LNCaP clone FGC (cell line): ENCODE data around the gene ARMC12.

Source experiments
- DNase-seq: peaks from one replicate; pipeline ENCODE4 v3.0.0-alpha.2; 2011; ENCODE audit warnings: low read depth
- H3K4me3 ChIP-seq: 2 replicates; pipeline ENCODE4 v1.5.1; 2011; ENCODE audit warnings: mild to moderate bottlenecking, low read depth, low read length, control low read depth
- TF ChIP-seq, protein P1 (sequence below): IDR thresholded peaks from 2 replicates; pipeline ENCODE4 v1.5.1; 2012; ENCODE audit warnings: mild to moderate bottlenecking; ENCODE audit not compliant: control insufficient read depth, insufficient read depth; ENCODE audit errors: extremely low read depth

Gene ARMC12

DNA sequence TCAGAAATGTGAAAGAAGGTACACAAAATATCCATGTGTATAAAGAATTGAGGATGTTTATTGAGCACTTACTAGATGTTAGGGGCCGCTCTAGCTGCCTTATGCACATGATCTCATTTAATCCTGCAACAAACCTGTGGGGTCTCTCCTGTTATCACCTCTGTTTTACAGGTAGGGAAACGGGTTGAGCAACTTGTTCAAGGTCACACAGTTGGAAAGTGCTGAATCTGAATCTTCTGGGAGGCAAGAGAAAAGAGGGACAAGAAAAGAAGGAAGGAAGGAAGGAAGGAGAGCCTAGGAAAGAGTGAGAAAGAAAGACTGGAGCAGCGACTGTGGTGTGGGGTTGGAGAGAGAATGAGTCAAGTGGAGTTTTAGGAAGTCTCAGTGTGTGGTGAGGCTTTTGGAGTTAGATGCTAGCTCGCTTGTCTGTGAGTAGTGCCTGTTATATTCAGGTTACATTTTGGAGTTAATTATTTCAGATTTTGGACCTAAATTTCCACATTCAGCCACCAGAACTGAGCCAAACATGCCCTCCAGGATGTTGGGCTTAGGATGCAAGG, 51.7 kb downstream of the ARMC12 start:
- TF ChIP-seq, protein P1, sequence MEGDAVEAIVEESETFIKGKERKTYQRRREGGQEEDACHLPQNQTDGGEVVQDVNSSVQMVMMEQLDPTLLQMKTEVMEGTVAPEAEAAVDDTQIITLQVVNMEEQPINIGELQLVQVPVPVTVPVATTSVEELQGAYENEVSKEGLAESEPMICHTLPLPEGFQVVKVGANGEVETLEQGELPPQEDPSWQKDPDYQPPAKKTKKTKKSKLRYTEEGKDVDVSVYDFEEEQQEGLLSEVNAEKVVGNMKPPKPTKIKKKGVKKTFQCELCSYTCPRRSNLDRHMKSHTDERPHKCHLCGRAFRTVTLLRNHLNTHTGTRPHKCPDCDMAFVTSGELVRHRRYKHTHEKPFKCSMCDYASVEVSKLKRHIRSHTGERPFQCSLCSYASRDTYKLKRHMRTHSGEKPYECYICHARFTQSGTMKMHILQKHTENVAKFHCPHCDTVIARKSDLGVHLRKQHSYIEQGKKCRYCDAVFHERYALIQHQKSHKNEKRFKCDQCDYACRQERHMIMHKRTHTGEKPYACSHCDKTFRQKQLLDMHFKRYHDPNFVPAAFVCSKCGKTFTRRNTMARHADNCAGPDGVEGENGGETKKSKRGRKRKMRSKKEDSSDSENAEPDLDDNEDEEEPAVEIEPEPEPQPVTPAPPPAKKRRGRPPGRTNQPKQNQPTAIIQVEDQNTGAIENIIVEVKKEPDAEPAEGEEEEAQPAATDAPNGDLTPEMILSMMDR = no peak
- DNase-seq = no peak
- H3K4me3 ChIP-seq = no peak overlapping the region

GRCh38 chr6:35790683-35791082, 53.9 kb downstream of the ARMC12 start:
- TF ChIP-seq, protein P1 = no peak
- DNase-seq = no peak
- no peak overlapping the region for H3K4me3 ChIP-seq

GRCh38 chr6:35794536-35795452, 58.0 kb downstream of the ARMC12 start:
- no peak for DNase-seq
- no peak overlapping the region for H3K4me3 ChIP-seq
- TF ChIP-seq, protein P1 = no peak

GRCh38 chr6:35795453-35796071, 58.7 kb downstream of the ARMC12 start:
- DNase-seq = no peak
- H3K4me3 ChIP-seq = no peak overlapping the region
- TF ChIP-seq, protein P1 = no peak

GRCh38 chr6:35796236-35796635, 59.4 kb downstream of the ARMC12 start:
- TF ChIP-seq, protein P1 = no peak
- DNase-seq = no peak

DNA sequence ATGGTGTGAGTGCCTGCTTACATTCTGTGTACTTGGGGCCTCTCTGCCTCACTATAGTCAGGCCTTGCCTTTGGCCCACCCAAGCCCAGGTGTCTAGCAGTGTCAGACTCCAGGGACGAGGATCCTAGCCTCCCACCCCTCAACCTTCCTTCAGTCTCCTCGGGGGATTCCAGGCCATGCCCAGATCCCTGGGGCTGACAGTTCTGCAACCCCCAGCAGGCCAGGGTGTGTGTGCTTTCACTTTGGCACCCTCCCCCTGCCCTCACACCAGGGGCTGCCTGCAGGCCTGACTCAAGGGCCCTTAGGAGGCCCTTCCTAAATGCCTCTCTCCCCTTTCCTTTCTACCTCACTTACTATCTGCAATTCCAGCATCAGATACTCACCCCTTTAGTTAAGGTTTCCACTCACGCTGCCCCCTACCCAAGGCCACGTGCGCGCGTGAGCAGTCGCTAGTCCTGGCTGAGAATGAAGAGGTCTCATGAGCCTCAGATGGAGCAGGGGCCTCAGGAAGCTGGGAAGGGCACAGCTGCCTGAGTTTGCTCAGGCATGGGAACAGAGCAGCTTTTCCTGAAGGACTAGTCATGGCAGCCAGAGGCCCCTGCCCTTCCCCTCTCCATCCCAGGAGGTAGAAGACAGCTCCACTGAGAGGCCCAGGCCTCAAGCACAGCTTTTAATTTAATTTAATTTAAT, 61.1 kb downstream of the ARMC12 start:
- no peak for DNase-seq
- H3K4me3 ChIP-seq = no peak overlapping the region
- TF ChIP-seq, protein P1 = no peak

More at GRCh38 chr6:35796236-35796635, 59.4 kb downstream of the ARMC12 start:
- no peak overlapping the region for H3K4me3 ChIP-seq
